Measurements from ENCODE around the gene MROH2A.

Gene MROH2A

GRCh38 chr2:233835230-233836186, 57.4 kb downstream of the MROH2A start:
- no peak for DNase-seq (ENCODE audit: low spot score)

- no peak for DNase-seq (ENCODE audit: low spot score)
Measured at GRCh38 chr2:233836359-233836758, 58.2 kb downstream of the MROH2A start.

DNA sequence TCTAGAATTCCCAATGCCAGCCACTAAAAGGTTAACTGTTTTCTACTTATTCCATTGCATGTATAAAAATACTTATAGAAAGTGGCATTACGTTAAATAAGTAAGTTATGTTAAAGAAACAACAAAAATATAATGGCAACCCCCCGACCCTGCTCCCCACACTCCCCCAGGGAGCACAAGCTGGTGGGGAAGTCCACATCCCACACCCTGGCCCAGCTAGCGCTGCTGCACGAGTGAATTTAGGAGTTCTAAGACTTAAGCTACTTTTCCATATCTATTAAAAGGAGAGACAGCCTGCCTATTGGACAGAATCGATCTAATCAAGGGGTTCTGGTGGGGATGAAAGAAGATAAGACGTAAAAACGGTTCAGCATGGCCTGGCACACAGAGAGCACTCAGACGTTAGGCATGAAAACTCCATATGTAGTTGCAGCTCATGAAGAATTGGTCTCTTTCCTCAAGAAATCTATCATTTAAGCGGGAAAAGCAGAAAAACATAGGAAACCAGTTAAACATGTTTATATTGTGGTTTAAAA, 59.6 kb downstream of the MROH2A start:
- DNase-seq (ENCODE audit: low spot score), result no peak

DNA sequence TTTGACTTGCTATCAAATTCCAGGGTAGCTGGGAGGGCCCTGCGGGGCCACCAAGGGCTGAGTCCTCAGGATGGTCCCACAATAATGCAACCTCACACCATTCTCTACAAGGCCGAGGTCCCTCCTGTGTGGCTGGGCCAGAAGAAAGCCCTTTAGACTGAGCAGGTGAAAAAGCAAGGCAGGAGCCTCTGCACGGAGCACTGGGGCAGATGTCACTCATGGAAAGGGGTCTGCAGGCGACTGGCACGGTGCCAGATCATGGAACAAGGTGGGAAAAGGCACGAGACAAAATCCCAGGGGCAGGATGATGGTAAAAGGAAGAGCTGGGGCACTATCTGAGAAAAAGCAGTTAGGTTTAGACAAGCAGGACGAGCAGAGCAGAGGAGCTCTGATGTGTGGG, 60.1 kb downstream of the MROH2A start:
- no peak for DNase-seq (ENCODE audit: low spot score)

- no peak for DNase-seq (ENCODE audit: low spot score)
Measured at GRCh38 chr2:233838726-233839446, 60.8 kb downstream of the MROH2A start.

DNA sequence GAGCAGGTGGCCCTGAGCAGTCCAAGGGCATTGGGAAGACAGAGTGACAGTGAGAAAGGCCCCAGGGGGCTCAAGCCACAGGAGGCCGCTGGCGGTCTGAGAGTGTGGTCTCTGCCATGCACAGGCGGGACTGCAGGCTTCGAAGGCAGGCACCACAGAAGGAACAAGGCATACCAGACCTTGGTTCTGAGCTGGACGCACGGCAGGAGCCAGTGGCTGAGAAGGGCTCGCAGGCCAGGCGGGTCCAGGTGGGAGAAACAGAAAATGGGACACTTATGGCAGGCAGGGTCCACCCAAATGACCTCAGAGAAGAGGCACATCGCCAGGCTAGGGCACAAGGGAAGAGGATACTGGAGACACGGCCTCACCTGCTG, 61.3 kb downstream of the MROH2A start:
- no peak for DNase-seq (ENCODE audit: low spot score)

- no peak for DNase-seq (ENCODE audit: low spot score)
Measured at GRCh38 chr2:233840520-233840919, 62.4 kb downstream of the MROH2A start.

GRCh38 chr2:233841183-233841582, 63.1 kb downstream of the MROH2A start:
- DNase-seq (ENCODE audit: low spot score), result no peak

- no peak for DNase-seq (ENCODE audit: low spot score)
Measured at GRCh38 chr2:233844064-233844807, 66.1 kb downstream of the MROH2A start.

GRCh38 chr2:233844836-233845235, 66.7 kb downstream of the MROH2A start:
- DNase-seq (ENCODE audit: low spot score), result no peak

DNA sequence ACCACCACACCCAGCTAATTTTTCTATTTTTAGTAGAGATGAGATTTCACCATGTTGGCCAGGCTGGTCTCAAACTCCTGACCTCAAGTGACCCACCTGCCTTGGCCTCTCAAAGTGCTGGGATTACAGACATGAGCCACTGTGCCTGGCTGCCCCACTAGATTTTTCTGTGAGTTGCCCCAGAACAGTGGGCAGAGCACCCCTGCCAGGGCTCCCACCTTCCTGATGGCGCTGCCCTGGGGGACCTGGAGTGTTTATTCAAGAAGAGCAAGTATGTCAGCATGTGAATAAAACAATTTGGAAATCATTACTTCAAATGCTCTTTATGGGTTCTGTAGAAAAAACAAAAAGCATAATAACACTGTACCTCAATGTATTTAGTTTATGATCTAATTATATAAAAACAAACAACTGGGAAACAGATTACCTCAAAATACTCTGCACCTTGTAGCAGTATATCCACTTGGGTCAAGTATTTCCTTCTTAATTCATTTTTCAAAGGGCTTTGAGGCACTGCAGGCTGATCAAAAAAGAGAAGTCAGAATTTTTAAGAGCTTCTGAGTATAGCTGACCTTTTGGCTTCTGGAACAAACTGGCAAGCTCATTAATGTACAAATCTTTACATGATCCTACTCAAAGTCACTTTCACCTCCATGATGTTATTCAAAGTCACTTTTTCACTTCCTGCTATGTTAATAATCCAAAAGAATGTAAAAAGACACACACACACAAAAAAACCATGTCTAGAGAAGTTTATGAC, 67.4 kb downstream of the MROH2A start:
- no peak for DNase-seq (ENCODE audit: low spot score)

- no peak for DNase-seq (ENCODE audit: low spot score)
Measured at GRCh38 chr2:233846387-233847247, 68.5 kb downstream of the MROH2A start.

DNA sequence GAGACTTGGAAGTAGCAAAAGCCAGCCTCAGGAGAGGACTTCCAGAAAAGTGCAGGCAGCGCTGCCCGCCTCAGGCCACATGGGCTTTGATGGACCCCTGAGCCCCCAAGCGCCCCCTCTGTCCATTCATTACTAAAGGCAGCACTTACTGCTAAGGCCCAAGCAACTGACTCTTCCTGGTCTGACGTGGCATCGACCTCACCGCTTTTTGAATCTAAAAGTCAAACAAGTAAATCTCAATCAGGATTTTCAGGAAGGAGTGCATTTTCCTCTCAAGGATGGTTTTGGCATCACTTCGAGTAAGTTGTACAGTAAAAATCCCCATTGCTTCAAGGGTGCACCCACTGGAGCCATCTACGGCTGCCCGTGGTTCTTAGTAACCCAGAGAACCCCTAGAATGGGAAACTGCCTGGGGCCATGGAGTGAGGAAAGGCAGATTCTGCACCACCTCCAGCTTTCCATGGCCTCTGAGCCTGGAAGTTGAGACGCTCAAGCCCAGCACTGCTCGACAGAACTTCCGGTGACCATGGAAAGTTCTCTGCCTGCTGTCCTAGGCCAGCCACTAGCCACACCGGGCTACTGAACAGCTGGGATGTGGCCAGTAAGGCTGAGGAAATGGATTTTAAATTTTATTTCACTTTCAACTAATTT, 69.2 kb downstream of the MROH2A start:
- no peak for DNase-seq (ENCODE audit: low spot score)

GRCh38 chr2:233848276-233848675, 70.1 kb downstream of the MROH2A start:
- no peak for DNase-seq (ENCODE audit: low spot score)

GRCh38 chr2:233849607-233850271, 71.6 kb downstream of the MROH2A start:
- no peak for DNase-seq (ENCODE audit: low spot score)

DNA sequence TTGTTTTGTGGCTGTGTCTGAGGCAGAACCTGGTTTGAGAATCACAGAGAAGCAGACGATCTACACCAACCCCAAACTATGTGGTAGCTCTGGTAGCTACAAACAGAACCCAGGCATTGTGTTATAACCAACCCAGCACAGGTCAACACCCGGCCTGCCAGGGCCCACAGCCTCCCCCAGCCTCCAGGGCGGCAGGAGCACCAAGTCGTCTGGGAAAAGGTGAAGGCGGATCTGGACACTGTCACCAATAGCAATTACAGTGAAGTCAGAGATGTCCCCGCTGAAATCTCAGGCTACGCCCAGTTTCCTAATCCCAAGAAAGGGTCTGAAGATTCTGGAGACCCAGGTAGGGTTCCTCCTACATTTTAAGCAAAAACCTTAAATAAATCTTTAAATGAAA, 72.6 kb downstream of the MROH2A start:
- no peak for DNase-seq (ENCODE audit: low spot score)

DNA sequence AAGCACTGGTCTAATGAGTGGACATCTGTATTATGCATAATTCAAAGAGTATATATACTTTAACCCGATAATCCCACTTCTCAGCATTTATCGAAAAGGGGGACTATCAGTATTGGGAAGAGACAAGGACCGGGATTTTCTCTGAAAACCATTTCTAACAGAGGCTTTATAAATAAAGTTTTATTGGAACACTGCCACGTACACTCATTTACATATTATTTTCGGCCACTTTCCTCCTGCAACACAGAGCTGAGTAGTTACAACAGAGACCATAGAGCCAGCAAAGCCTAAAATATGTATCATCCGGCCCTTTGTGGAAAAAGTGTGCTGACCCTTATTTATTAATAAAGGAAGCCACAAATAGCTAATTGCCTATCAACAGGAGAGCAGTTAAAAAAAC, 73.0 kb downstream of the MROH2A start:
- DNase-seq (ENCODE audit: low spot score), result no peak

GRCh38 chr2:233852056-233852455, 73.9 kb downstream of the MROH2A start:
- DNase-seq (ENCODE audit: low spot score), result no peak

- no peak for DNase-seq (ENCODE audit: low spot score)
Measured at GRCh38 chr2:233853353-233853752, 75.2 kb downstream of the MROH2A start.

GRCh38 chr2:233853883-233854240, 75.7 kb downstream of the MROH2A start:
- no peak for DNase-seq (ENCODE audit: low spot score)

All from HuH-7 (cell line).